HEK293 (cell line): ENCODE results near the gene TCERG1L.
"Not testable (repeated sequence)": the region's sequence is repeated elsewhere in the genome, so short reads cannot be mapped to it uniquely, and the experiment has no call there.

ENCODE experiments used
- CTCF ChIA-PET: fragments of 350-600 bp; formaldehyde crosslinking; extraction: SDS; loops from one replicate; lab custom pipeline; 2021; ENCODE audit warnings: antibody characterized with exemption; lab: Yijun Ruan, JAX
- POLR2A ChIA-PET: fragments of 300-600 bp; formaldehyde crosslinking; extraction: SDS; loops from one replicate; lab custom pipeline; 2020; ENCODE audit warnings: antibody characterized with exemption, inconsistent platforms; lab: Yijun Ruan, JAX
- H3K27ac ChIP-seq: fragments of 200-500 bp; sonication (Bioruptor generic); 2 replicates; pipeline ENCODE4 v1.5.1; 2014; ENCODE audit warnings: low read depth, low read length, control low read depth, inconsistent platforms; ENCODE audit errors: extremely low read depth
- H3K36me3 ChIP-seq, 2 experiments: fragments of 200-500 bp in 1 of 2; sonication (Bioruptor generic) in 1 of 2; 1 replicate in 1 of 2; 2 replicates in 1 of 2; pipeline ENCODE4 v1.5.1; 2014 to 2017; ENCODE audit warnings: inconsistent platforms in 2 of 2, low read length in 2 of 2; ENCODE audit not compliant: control insufficient read depth in 2 of 2, insufficient read depth in 1 of 2
- H3K4me1 ChIP-seq: fragments of 200-500 bp; sonication (Bioruptor generic); 2 replicates; pipeline ENCODE4 v1.5.1; 2014; ENCODE audit warnings: mild to moderate bottlenecking, low read length, inconsistent platforms; ENCODE audit not compliant: control insufficient read depth, insufficient read depth
- H3K4me3 ChIP-seq: 2 replicates; pipeline ENCODE4 v1.5.1; 2011; ENCODE audit warnings: low read depth, mild to moderate bottlenecking, control low read depth, low read length, moderate library complexity
- H3K9me3 ChIP-seq: fragments of 200-500 bp; sonication (Bioruptor generic); 2 replicates; pipeline ENCODE4 v1.5.1; 2014; ENCODE audit warnings: low read depth, low read length, inconsistent platforms; ENCODE audit not compliant: control insufficient read depth, insufficient read depth
- SALL2 ChIP-seq: fragments of 450-650 bp; formaldehyde crosslinking; IDR thresholded peaks from 2 replicates; pipeline ENCODE4 v1.5.0; 2017; ENCODE audit warnings: missing biosample characterization, mild to moderate bottlenecking, missing genetic modification characterization, borderline replicate concordance
- SETDB1 ChIP-seq: IDR thresholded peaks from one replicate; pipeline ENCODE4 v1.6.1; 2017; ENCODE audit warnings: mild to moderate bottlenecking, low read length, moderate library complexity, mixed read lengths; ENCODE audit not compliant: insufficient read length
- SP7 ChIP-seq: fragments of 450-650 bp; formaldehyde crosslinking; IDR thresholded peaks from 2 replicates; pipeline ENCODE4 v1.5.1; 2016; ENCODE audit warnings: missing biosample characterization, missing genetic modification characterization
- ZBTB1 ChIP-seq: fragments of 450-650 bp; formaldehyde crosslinking; IDR thresholded peaks from 2 replicates; pipeline ENCODE4 v1.5.1; 2016; ENCODE audit warnings: missing biosample characterization, missing genetic modification characterization
- ZFP69B ChIP-seq: fragments of 450-650 bp; formaldehyde crosslinking; IDR thresholded peaks from 2 replicates; pipeline ENCODE4 v1.5.1; 2016; ENCODE audit warnings: missing biosample characterization, missing genetic modification characterization
- ZNF10 ChIP-seq: fragments of 450-650 bp; formaldehyde crosslinking; IDR thresholded peaks from 2 replicates; pipeline ENCODE4 v1.5.1; 2017; ENCODE audit warnings: missing biosample characterization, missing genetic modification characterization
- ZNF184 ChIP-seq: fragments of 450-650 bp; IDR thresholded peaks from 2 replicates; pipeline ENCODE4 v1.5.1; 2018; ENCODE audit warnings: missing biosample characterization, mild to moderate bottlenecking, missing genetic modification characterization
- ZNF223 ChIP-seq: fragments of 450-650 bp; formaldehyde crosslinking; IDR thresholded peaks from 2 replicates; pipeline ENCODE4 v1.5.1; 2016; ENCODE audit warnings: missing biosample characterization, missing genetic modification characterization
- ZNF544 ChIP-seq: fragments of 450-650 bp; formaldehyde crosslinking; IDR thresholded peaks from 2 replicates; pipeline ENCODE4 v1.5.0; 2017; ENCODE audit warnings: missing biosample characterization, missing genetic modification characterization
- ZNF610 ChIP-seq: fragments of 450-650 bp; formaldehyde crosslinking; IDR thresholded peaks from 2 replicates; pipeline ENCODE4 v1.5.1; 2016; ENCODE audit warnings: missing biosample characterization, missing genetic modification characterization, borderline replicate concordance
- ZNF660 ChIP-seq: fragments of 450-650 bp; IDR thresholded peaks from 2 replicates; pipeline ENCODE4 v1.5.1; 2018; ENCODE audit warnings: missing biosample characterization, mild to moderate bottlenecking, missing genetic modification characterization
- ZNF664 ChIP-seq: fragments of 450-650 bp; formaldehyde crosslinking; IDR thresholded peaks from 2 replicates; pipeline ENCODE4 v1.5.1; 2016; ENCODE audit warnings: missing biosample characterization, missing genetic modification characterization
- ZNF76 ChIP-seq: fragments of 450-650 bp; formaldehyde crosslinking; IDR thresholded peaks from 2 replicates; pipeline ENCODE4; 2016; ENCODE audit warnings: low read depth, missing biosample characterization, missing genetic modification characterization, borderline replicate concordance
- ZNF837 ChIP-seq: fragments of 450-650 bp; formaldehyde crosslinking; IDR thresholded peaks from 2 replicates; pipeline ENCODE4 v1.5.1; 2016; ENCODE audit warnings: missing biosample characterization, missing genetic modification characterization
- TF ChIP-seq, protein P1 (sequence below): fragments of 450-650 bp; formaldehyde crosslinking; IDR thresholded peaks from 2 replicates; pipeline ENCODE4 v1.5.1; 2016; ENCODE audit warnings: missing biosample characterization, missing genetic modification characterization, low read depth
- TF ChIP-seq, protein P2 (sequence below): fragments of 450-650 bp; IDR thresholded peaks from 2 replicates; pipeline ENCODE4 v1.5.1; 2018; ENCODE audit warnings: missing biosample characterization, missing genetic modification characterization
- TF ChIP-seq, protein P3 (sequence below): fragments of 450-650 bp; formaldehyde crosslinking; IDR thresholded peaks from 2 replicates; pipeline ENCODE4 v1.5.1; 2016; ENCODE audit warnings: missing biosample characterization, missing genetic modification characterization
- TF ChIP-seq, protein P4 (sequence below): fragments of 450-650 bp; formaldehyde crosslinking; IDR thresholded peaks from 2 replicates; pipeline ENCODE4 v1.5.1; 2016; ENCODE audit warnings: missing biosample characterization, missing genetic modification characterization

The TCERG1L gene

GRCh38 chr10:131102676-131103075 is 208.8 kb downstream of the TCERG1L start (continued):
- TF ChIP-seq, protein P1, sequence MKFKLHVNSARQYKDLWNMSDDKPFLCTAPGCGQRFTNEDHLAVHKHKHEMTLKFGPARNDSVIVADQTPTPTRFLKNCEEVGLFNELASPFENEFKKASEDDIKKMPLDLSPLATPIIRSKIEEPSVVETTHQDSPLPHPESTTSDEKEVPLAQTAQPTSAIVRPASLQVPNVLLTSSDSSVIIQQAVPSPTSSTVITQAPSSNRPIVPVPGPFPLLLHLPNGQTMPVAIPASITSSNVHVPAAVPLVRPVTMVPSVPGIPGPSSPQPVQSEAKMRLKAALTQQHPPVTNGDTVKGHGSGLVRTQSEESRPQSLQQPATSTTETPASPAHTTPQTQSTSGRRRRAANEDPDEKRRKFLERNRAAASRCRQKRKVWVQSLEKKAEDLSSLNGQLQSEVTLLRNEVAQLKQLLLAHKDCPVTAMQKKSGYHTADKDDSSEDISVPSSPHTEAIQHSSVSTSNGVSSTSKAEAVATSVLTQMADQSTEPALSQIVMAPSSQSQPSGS (tag by site-specific recombination) = no peak
- TF ChIP-seq, protein P2, sequence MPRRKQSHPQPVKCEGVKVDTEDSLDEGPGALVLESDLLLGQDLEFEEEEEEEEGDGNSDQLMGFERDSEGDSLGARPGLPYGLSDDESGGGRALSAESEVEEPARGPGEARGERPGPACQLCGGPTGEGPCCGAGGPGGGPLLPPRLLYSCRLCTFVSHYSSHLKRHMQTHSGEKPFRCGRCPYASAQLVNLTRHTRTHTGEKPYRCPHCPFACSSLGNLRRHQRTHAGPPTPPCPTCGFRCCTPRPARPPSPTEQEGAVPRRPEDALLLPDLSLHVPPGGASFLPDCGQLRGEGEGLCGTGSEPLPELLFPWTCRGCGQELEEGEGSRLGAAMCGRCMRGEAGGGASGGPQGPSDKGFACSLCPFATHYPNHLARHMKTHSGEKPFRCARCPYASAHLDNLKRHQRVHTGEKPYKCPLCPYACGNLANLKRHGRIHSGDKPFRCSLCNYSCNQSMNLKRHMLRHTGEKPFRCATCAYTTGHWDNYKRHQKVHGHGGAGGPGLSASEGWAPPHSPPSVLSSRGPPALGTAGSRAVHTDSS (tag by site-specific recombination) = no peak

GRCh38 chr10:131102147-131102546 is 209.4 kb downstream of the TCERG1L start:
- H3K4me3 ChIP-seq = no peak overlapping the region
- H3K27ac ChIP-seq = no peak overlapping the region
- H3K4me1 ChIP-seq = no peaks in the 10 kb centered on the region
- H3K9me3 ChIP-seq = no peaks in the 10 kb centered on the region
- no peaks in the 10 kb centered on the region for H3K36me3 ChIP-seq
- CTCF ChIA-PET = no interaction called here
- POLR2A ChIA-PET = no interaction called here
- TF ChIP-seq ZNF664 (tag by site-specific recombination) (no peak), ZNF610 (tag by site-specific recombination) (no peak), SALL2 (tag by site-specific recombination) (no peak), ZFP69B (tag by site-specific recombination) (no peak)
- TF ChIP-seq, protein P3, sequence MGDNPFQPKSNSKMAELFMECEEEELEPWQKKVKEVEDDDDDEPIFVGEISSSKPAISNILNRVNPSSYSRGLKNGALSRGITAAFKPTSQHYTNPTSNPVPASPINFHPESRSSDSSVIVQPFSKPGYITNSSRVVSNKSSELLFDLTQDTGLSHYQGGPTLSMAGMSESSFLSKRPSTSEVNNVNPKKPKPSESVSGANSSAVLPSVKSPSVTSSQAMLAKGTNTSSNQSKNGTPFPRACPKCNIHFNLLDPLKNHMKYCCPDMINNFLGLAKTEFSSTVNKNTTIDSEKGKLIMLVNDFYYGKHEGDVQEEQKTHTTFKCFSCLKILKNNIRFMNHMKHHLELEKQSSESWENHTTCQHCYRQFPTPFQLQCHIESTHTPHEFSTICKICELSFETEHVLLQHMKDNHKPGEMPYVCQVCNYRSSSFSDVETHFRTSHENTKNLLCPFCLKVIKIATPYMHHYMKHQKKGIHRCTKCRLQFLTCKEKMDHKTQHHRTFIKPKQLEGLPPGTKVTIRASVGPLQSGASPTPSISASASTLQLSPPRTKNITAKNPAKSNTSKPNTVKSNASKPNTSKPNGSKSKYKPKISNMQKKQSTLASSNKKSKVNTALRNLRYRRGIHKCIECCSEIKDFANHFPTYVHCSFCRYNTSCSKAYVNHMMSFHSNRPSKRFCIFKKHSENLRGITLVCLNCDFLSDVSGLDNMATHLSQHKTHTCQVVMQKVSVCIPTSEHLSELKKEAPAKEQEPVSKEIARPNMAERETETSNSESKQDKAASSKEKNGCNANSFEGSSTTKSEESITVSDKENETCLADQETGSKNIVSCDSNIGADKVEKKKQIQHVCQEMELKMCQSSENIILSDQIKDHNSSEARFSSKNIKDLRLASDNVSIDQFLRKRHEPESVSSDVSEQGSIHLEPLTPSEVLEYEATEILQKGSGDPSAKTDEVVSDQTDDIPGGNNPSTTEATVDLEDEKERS (tag by site-specific recombination) = no peak

- H3K9me3 ChIP-seq, H3K36me3 ChIP-seq, H3K4me1 ChIP-seq, H3K4me3 ChIP-seq, H3K27ac ChIP-seq, CTCF ChIA-PET, POLR2A ChIA-PET: not testable (repeated sequence)
These were observed 210.8 kb downstream of the TCERG1L start for GRCh38 chr10:131100418-131101410.

DNA sequence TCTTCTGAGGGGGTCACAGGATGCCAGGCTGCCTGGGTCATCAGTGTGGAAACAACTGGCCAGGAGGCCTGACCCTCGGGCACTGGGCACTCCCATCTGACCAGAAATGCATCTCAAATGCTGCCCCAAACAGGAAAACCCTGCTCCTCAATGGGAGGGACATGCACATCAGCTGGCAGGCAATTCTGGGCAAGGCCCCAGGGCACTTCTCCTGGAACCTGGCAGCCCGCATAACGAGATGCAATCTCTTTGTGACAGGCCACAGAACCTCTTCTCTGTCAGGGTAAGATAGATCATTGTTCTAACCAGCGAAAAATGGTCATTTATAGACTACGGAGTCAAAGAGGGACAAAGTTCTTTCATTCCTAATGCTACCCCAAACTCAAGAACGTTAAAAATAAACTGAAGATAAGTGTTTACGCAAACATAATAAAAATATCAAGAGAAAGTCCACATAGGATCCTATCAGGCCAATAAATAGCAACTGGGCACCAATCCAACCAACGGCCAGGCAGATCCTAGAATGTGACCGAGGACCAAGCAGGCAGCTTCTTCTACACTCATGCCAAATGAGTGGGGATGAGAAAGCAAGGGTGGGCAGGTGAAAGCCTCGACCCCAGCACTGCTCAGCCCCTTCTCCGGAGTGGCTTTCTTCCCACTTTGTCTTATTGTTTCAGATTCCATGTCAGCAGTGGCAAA is 212.3 kb downstream of the TCERG1L start:
- Histone ChIP-seq H3K36me3 (no peaks in the 10 kb centered on the region), H3K27ac (no peak overlapping the region), H3K4me3 (no peak overlapping the region), H3K9me3 (no peaks in the 10 kb centered on the region), H3K4me1 (no peaks in the 10 kb centered on the region)
- POLR2A ChIA-PET = no interaction called here
- CTCF ChIA-PET = no interaction called here
- no peak for TF ChIP-seq SETDB1
- no peak for TF ChIP-seq ZNF184 (tag by site-specific recombination)
- no peak for TF ChIP-seq ZNF660 (tag by site-specific recombination)
- TF ChIP-seq ZNF837 (tag by site-specific recombination) = no peak
- TF ChIP-seq ZNF223 (tag by site-specific recombination) = no peak
- TF ChIP-seq, protein P4, sequence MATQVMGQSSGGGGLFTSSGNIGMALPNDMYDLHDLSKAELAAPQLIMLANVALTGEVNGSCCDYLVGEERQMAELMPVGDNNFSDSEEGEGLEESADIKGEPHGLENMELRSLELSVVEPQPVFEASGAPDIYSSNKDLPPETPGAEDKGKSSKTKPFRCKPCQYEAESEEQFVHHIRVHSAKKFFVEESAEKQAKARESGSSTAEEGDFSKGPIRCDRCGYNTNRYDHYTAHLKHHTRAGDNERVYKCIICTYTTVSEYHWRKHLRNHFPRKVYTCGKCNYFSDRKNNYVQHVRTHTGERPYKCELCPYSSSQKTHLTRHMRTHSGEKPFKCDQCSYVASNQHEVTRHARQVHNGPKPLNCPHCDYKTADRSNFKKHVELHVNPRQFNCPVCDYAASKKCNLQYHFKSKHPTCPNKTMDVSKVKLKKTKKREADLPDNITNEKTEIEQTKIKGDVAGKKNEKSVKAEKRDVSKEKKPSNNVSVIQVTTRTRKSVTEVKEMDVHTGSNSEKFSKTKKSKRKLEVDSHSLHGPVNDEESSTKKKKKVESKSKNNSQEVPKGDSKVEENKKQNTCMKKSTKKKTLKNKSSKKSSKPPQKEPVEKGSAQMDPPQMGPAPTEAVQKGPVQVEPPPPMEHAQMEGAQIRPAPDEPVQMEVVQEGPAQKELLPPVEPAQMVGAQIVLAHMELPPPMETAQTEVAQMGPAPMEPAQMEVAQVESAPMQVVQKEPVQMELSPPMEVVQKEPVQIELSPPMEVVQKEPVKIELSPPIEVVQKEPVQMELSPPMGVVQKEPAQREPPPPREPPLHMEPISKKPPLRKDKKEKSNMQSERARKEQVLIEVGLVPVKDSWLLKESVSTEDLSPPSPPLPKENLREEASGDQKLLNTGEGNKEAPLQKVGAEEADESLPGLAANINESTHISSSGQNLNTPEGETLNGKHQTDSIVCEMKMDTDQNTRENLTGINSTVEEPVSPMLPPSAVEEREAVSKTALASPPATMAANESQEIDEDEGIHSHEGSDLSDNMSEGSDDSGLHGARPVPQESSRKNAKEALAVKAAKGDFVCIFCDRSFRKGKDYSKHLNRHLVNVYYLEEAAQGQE = no peak
- no peak for TF ChIP-seq ZBTB1 (tag by site-specific recombination)
- TF ChIP-seq ZNF544 (tag by site-specific recombination) = no peak
- TF ChIP-seq ZNF10 (tag by site-specific recombination) = no peak
- TF ChIP-seq ZNF76 = no peak
- no peak for TF ChIP-seq SP7 (tag by site-specific recombination)
